ENCODE measurements around the gene RASSF3. TPM values are rescaled to one million over a fixed set of nuclear protein-coding genes. Genes with fewer than 3 reads are reported as not detected.
A peak's percentile ranks its signal among the peaks of the same experiment; 100 is the strongest.

Gene RASSF3
- total RNA-seq, 2 donors from 2014 or later: 52.0 to 54.5 TPM

- Mint-ChIP-seq H3K27me3 (ENCODE audit: insufficient read depth) (no peaks in the 10 kb centered on the region), H3K4me3 (no peak overlapping the region)
- H3K27ac ChIP-seq (ENCODE audit: low read depth, low read length): no peak overlapping the region
Observed at GRCh38 chr12:64742416-64742815, 132.1 kb downstream of the RASSF3 start.

GRCh38 chr12:64743206-64743605, 132.9 kb downstream of the RASSF3 start:
- no peaks in the 10 kb centered on the region for H3K9me3 Mint-ChIP-seq
- TF ChIP-seq CTCF (conservative IDR thresholded peaks at IDR 0.05): no peak
- H3K9ac ChIP-seq (ENCODE audit: extremely low read depth, low read length, poor library complexity, severe bottlenecking): no peak overlapping the region
- H3K4me3 ChIP-seq (ENCODE audit: low read length): no peak overlapping the region
- H3K27me3 Mint-ChIP-seq (ENCODE audit: insufficient read depth): no peaks in the 10 kb centered on the region
- no peak overlapping the region for H3K4me3 Mint-ChIP-seq
- 91 to 100% methylated on average over 3 of the region's 3 CpGs for WGBS, 2 experiments (ENCODE audit: insufficient coverage in 1 of 2, insufficient read length in 1 of 2)
- no peaks in the 10 kb centered on the region for H3K4me1 Mint-ChIP-seq
- H3K4me1 ChIP-seq (ENCODE audit: control insufficient read depth, insufficient read depth, low read length): no peaks in the 10 kb centered on the region
- no peak for DNase-seq
- peaks cover 80% of the 10 kb centered on the region for H3K36me3 ChIP-seq (ENCODE audit: control insufficient read depth, insufficient read depth, low read length)
- H3K27me3 ChIP-seq (ENCODE audit: control insufficient read depth, insufficient read depth, low read length, poor library complexity, severe bottlenecking): no peaks in the 10 kb centered on the region
- H3K27ac Mint-ChIP-seq: no peak overlapping the region
- H3K9me3 ChIP-seq (ENCODE audit: control insufficient read depth, low read length): no peaks in the 10 kb centered on the region
- no peak overlapping the region for H3K27ac ChIP-seq (ENCODE audit: low read depth, low read length)
- H3K36me3 Mint-ChIP-seq (ENCODE audit: low read depth): peaks cover 89% of the 10 kb centered on the region

More at GRCh38 chr12:64742416-64742815, 132.1 kb downstream of the RASSF3 start:
- H3K9ac ChIP-seq (ENCODE audit: extremely low read depth, low read length, poor library complexity, severe bottlenecking): no peak overlapping the region
- no peaks in the 10 kb centered on the region for H3K9me3 ChIP-seq (ENCODE audit: control insufficient read depth, low read length)
- H3K4me1 Mint-ChIP-seq: no peaks in the 10 kb centered on the region
- no peaks in the 10 kb centered on the region for H3K4me1 ChIP-seq (ENCODE audit: control insufficient read depth, insufficient read depth, low read length)
- 91% methylated on average over 3 of the region's 3 CpGs; no CpG with 5 or more reads in 1 of the 2 experiments for WGBS, 2 experiments (ENCODE audit: insufficient coverage in 1 of 2, insufficient read length in 1 of 2)
- no peak overlapping the region for H3K4me3 ChIP-seq (ENCODE audit: low read length)
- DNase-seq: no peak
- peaks cover 87% of the 10 kb centered on the region for H3K36me3 Mint-ChIP-seq (ENCODE audit: low read depth)
- peaks cover 79% of the 10 kb centered on the region for H3K36me3 ChIP-seq (ENCODE audit: control insufficient read depth, insufficient read depth, low read length)
- H3K27me3 ChIP-seq (ENCODE audit: control insufficient read depth, insufficient read depth, low read length, poor library complexity, severe bottlenecking): no peaks in the 10 kb centered on the region
- H3K27ac Mint-ChIP-seq: no peak overlapping the region
- H3K9me3 Mint-ChIP-seq: no peaks in the 10 kb centered on the region
- TF ChIP-seq CTCF (conservative IDR thresholded peaks at IDR 0.05): no peak

- TF ChIP-seq CTCF (conservative IDR thresholded peaks at IDR 0.05): no peak
- Histone ChIP-seq H3K4me3 (ENCODE audit: low read length) (no peak overlapping the region), H3K4me1 (ENCODE audit: control insufficient read depth, insufficient read depth, low read length) (no peaks in the 10 kb centered on the region), H3K36me3 (ENCODE audit: control insufficient read depth, insufficient read depth, low read length) (peaks cover 69% of the 10 kb centered on the region), H3K9me3 (ENCODE audit: control insufficient read depth, low read length) (no peaks in the 10 kb centered on the region), H3K27ac (ENCODE audit: low read depth, low read length) (no peak overlapping the region), H3K27me3 (ENCODE audit: control insufficient read depth, insufficient read depth, low read length, poor library complexity, severe bottlenecking) (no peaks in the 10 kb centered on the region), H3K9ac (ENCODE audit: extremely low read depth, low read length, poor library complexity, severe bottlenecking) (no peak overlapping the region)
- WGBS, 2 experiments (ENCODE audit: insufficient coverage in 1 of 2, insufficient read length in 1 of 2): 83 to 89% methylated on average over 1 to 4 of the region's 5 CpGs
- Mint-ChIP-seq H3K4me3 (no peak overlapping the region), H3K36me3 (ENCODE audit: low read depth) (peaks cover 83% of the 10 kb centered on the region), H3K9me3 (peaks cover 4% of the 10 kb centered on the region), H3K27ac (peak overlapping the region; percentile 39), H3K27me3 (ENCODE audit: insufficient read depth) (no peaks in the 10 kb centered on the region), H3K4me1 (no peaks in the 10 kb centered on the region)
- DNase-seq: no peak
Observed at GRCh38 chr12:64744422-64745258, 134.3 kb downstream of the RASSF3 start.

All from endodermal cell (in vitro differentiated cells).